HCT116 (cell line): Measurements from ENCODE around the gene RHOBTB1. TPM values are rescaled to one million over a fixed set of nuclear protein-coding genes. Genes with fewer than 3 reads are reported as not detected.

Experiments used
- ATAC-seq: fragments of 200-7000 bp; cut with Tn5 transposase; 2 replicates; pipeline ENCODE4 v1.9.1; 2020; ENCODE audit warnings: mild to moderate bottlenecking, moderate library complexity
- BruUV-seq: library from RNA; stranded (reverse); fragments of 400-500 nt; replicated peaks from 2 replicates; lab custom pipeline; 2021; lab: Mats Ljungman, UMichigan
- CTCF ChIA-PET: fragments of 300-600 bp; sonication (Branson Sonifier 250); formaldehyde crosslinking; loops from one replicate; lab custom pipeline; 2021; ENCODE audit warnings: antibody characterized with exemption; lab: Charles Lee
- POLR2A ChIA-PET: fragments of 300-600, 350-600 bp; sonication (Branson Sonifier 250); formaldehyde crosslinking; loops from one replicate; lab custom pipeline; 2021; ENCODE audit warnings: antibody characterized with exemption; lab: Charles Lee
- RAD21 ChIA-PET, 2 experiments: fragments of 300-600 bp; sonication (Branson Sonifier 250); formaldehyde crosslinking; loops; one replicate each; lab custom pipeline; 2023; ENCODE audit warnings: low total read pairs in 2 of 2; ENCODE audit not compliant: uncharacterized antibody in 2 of 2, unreplicated experiment in 2 of 2, low non-redundant PET in 1 of 2; lab: Charles Lee
- DNase-seq: peaks from one replicate; pipeline ENCODE4 v3.0.0-alpha.2; 2010; ENCODE audit warnings: low read depth, low spot score
- H2AFZ ChIP-seq: fragments of 200-600 bp; shearing (Covaris generic), sonication (generic); 2 replicates; pipeline ENCODE4 v1.6.1; 2017; ENCODE audit warnings: low read depth, mixed run types, mixed read lengths, antibody characterized with exemption, low read length; ENCODE audit not compliant: poor library complexity, severe bottlenecking
- H3K27ac ChIP-seq: 2 replicates; pipeline ENCODE4 v1.5.1; 2012; ENCODE audit warnings: low read depth, low read length
- H3K27me3 ChIP-seq: fragments of 200-600 bp; sonication (generic); 2 replicates; pipeline ENCODE4 v1.6.1; 2016; ENCODE audit warnings: mixed run types, low read length, mixed read lengths; ENCODE audit not compliant: insufficient read depth
- H3K36me3 ChIP-seq, 2 experiments: fragments of 200-500 bp in 1 of 2; fragments of 200-600 bp in 1 of 2; sonication (Bioruptor generic) in 1 of 2; sonication (generic) in 1 of 2; 2 replicates each; pipeline versions ENCODE4 v1.5.1 to v1.6.1; 2014 to 2016; ENCODE audit warnings: low read length in 2 of 2, inconsistent platforms in 1 of 2, mixed read lengths in 1 of 2, mixed run types in 1 of 2; ENCODE audit not compliant: insufficient read depth in 2 of 2, control insufficient read depth in 1 of 2
- H3K4me1 ChIP-seq, 2 experiments: fragments of 200-600 bp in 1 of 2; sonication (generic) in 1 of 2; 2 replicates each; pipeline versions ENCODE4 v1.5.1 to v1.6.1; 2012 to 2017; ENCODE audit warnings: low read length in 2 of 2, inconsistent platforms in 1 of 2, mild to moderate bottlenecking in 1 of 2, mixed read lengths in 1 of 2, mixed run types in 1 of 2, moderate library complexity in 1 of 2; ENCODE audit not compliant: insufficient read depth in 2 of 2, control insufficient read depth in 1 of 2
- H3K4me2 ChIP-seq: fragments of 200-600 bp; sonication (generic); 2 replicates; pipeline ENCODE4 v1.6.1; 2017; ENCODE audit warnings: mixed run types, low read length, mixed read lengths
- H3K4me3 ChIP-seq, 2 experiments: fragments of 200-600 bp in 1 of 2; sonication (generic) in 1 of 2; replicated peaks in 1 of 2; 2 replicates each; pipeline ENCODE4 v1.5.1; 2011 to 2016; ENCODE audit warnings: low read length in 2 of 2, control low read depth in 1 of 2, low read depth in 1 of 2, mild to moderate bottlenecking in 1 of 2, mixed read lengths in 1 of 2, mixed run types in 1 of 2
- H3K79me2 ChIP-seq: fragments of 200-600 bp; sonication (generic); 2 replicates; pipeline ENCODE4 v1.6.1; 2017; ENCODE audit warnings: mild to moderate bottlenecking, mixed run types, low read length, moderate library complexity, mixed read lengths; ENCODE audit not compliant: insufficient read depth
- H3K9ac ChIP-seq: fragments of 200-600 bp; sonication (generic); 2 replicates; pipeline ENCODE4 v1.6.1; 2016; ENCODE audit warnings: low read length, mixed read lengths
- H3K9me2 ChIP-seq: fragments of 200-600 bp; sonication (generic), shearing (Covaris generic); 2 replicates; pipeline ENCODE4 v1.6.1; 2017; ENCODE audit warnings: mixed run types, mild to moderate bottlenecking, moderate library complexity; ENCODE audit not compliant: insufficient read depth
- H3K9me3 ChIP-seq, 2 experiments: fragments of 200-500 bp in 1 of 2; fragments of 200-600 bp in 1 of 2; sonication (Bioruptor generic) in 1 of 2; sonication (generic) in 1 of 2; 2 replicates each; pipeline ENCODE4 v1.6.1; 2014 to 2017; ENCODE audit warnings: low read length in 2 of 2, mixed read lengths in 2 of 2, inconsistent platforms in 1 of 2, low read depth in 1 of 2, mild to moderate bottlenecking in 1 of 2, mixed run types in 1 of 2, moderate library complexity in 1 of 2; ENCODE audit not compliant: control insufficient read depth in 1 of 2, insufficient read depth in 1 of 2
- H4K20me1 ChIP-seq: fragments of 200-600 bp; sonication (generic), shearing (Covaris generic); 2 replicates; pipeline ENCODE4 v1.6.1; 2017; ENCODE audit warnings: mixed run types, mild to moderate bottlenecking, moderate library complexity; ENCODE audit not compliant: insufficient read depth
- ATF3 ChIP-seq: IDR thresholded peaks from 2 replicates; pipeline ENCODE4 v1.6.1; 2012
- CBX3 ChIP-seq: IDR thresholded peaks from 2 replicates; pipeline ENCODE4 v1.6.1; 2012; ENCODE audit warnings: low read depth
- CEBPB ChIP-seq: IDR thresholded peaks from 2 replicates; pipeline ENCODE4 v1.6.1; 2012; ENCODE audit warnings: low read depth
- CTCF ChIP-seq, 3 experiments: fragments of 200-600 bp in 1 of 3; sonication (generic) in 1 of 3; IDR thresholded peaks in 2 of 3; conservative IDR thresholded peaks in 1 of 3; 2 replicates each; pipeline ENCODE4 v1.5.1; 2012 to 2017; ENCODE audit warnings: low read depth in 2 of 3, low read length in 2 of 3, antibody characterized with exemption in 1 of 3, borderline replicate concordance in 1 of 3, control low read depth in 1 of 3, mild to moderate bottlenecking in 1 of 3, mixed read lengths in 1 of 3, mixed run types in 1 of 3, moderate library complexity in 1 of 3; ENCODE audit not compliant: insufficient read depth in 1 of 3
- ELF1 ChIP-seq: IDR thresholded peaks from 2 replicates; pipeline ENCODE4 v1.6.1; 2012; ENCODE audit warnings: low read depth, borderline replicate concordance
- EZH2 ChIP-seq: fragments of 200-600 bp; sonication (generic); IDR thresholded peaks from 2 replicates; pipeline ENCODE4 v1.6.1; 2017; ENCODE audit warnings: antibody characterized with exemption, mixed run types
- FOSL1 ChIP-seq: IDR thresholded peaks from 2 replicates; pipeline ENCODE4 v1.6.1; 2012; ENCODE audit warnings: low read depth
- POLR2AphosphoS5 ChIP-seq: IDR thresholded peaks from 2 replicates; pipeline ENCODE4 v1.6.1; 2011; ENCODE audit warnings: mild to moderate bottlenecking, low read depth, low read length, moderate library complexity
- RAD21 ChIP-seq: IDR thresholded peaks from 2 replicates; pipeline ENCODE4 v1.6.1; 2012; ENCODE audit warnings: low read depth, mild to moderate bottlenecking
- REST ChIP-seq: IDR thresholded peaks from 2 replicates; pipeline ENCODE4 v1.6.1; 2012; ENCODE audit warnings: low read depth
- SIN3A ChIP-seq: IDR thresholded peaks from 2 replicates; pipeline ENCODE4 v1.6.1; 2012; ENCODE audit warnings: low read depth
- SP1 ChIP-seq: IDR thresholded peaks from 2 replicates; pipeline ENCODE4 v1.6.1; 2012; ENCODE audit warnings: low read depth
- TCF7L2 ChIP-seq: IDR thresholded peaks from 2 replicates; pipeline ENCODE4 v1.7.0; 2011; ENCODE audit warnings: borderline replicate concordance, inconsistent platforms; ENCODE audit not compliant: insufficient read depth, insufficient read length; ENCODE audit errors: extremely low read depth
- YY1 ChIP-seq: IDR thresholded peaks from 2 replicates; pipeline ENCODE4 v1.6.1; 2011; ENCODE audit warnings: low read length, low read depth, moderate library complexity, mild to moderate bottlenecking; ENCODE audit not compliant: insufficient replicate concordance; ENCODE audit errors: extremely low read depth
- ZNF274 ChIP-seq: fragments of 200-500 bp; sonication (Bioruptor generic); IDR thresholded peaks from 2 replicates; pipeline ENCODE4 v1.6.1; 2014; ENCODE audit warnings: mild to moderate bottlenecking, low read depth, low read length, inconsistent platforms
- intact Hi-C: fragments of 100-400 bp; cut with micrococcal nuclease; formaldehyde crosslinking; loops from 2 replicates; pipeline ENCODE4 v1.10.0; 2022
- total RNA-seq: library from RNA; stranded (reverse); gene quantifications from one replicate; pipeline ENCODE4 v1.2.1, GENCODE V29; 2021; ENCODE audit not compliant: unreplicated experiment
- TF ChIP-seq, protein P1 (sequence below): IDR thresholded peaks from 2 replicates; pipeline ENCODE4 v1.6.1; 2012

The RHOBTB1 gene
- total RNA-seq, 1 experiment from 2014 or later: 1.6 TPM

- Histone ChIP-seq H3K27ac (no peak overlapping the region), H3K9me3 (no peaks in the 10 kb centered on the region), H3K9ac (no peak overlapping the region), H3K36me3 (no peaks in the 10 kb centered on the region), H3K9me2 (no peaks in the 10 kb centered on the region), H3K79me2 (no peaks in the 10 kb centered on the region), H4K20me1 (no peaks in the 10 kb centered on the region), H3K4me3 (no peak overlapping the region), H2AFZ (no peak overlapping the region), H3K4me1 (peaks cover 0 to 17% of the 10 kb centered on the region in 2 experiments; a peak in 3 of 4 replicates), H3K27me3 (no peaks in the 10 kb centered on the region), H3K4me2 (no peak overlapping the region)
- POLR2A ChIA-PET: no interaction called here
- RAD21 ChIA-PET: no interaction called here
- no TSS peak for BruUV-seq
- TF ChIP-seq ATF3: no peak
- no peak for TF ChIP-seq CBX3
- no peak for TF ChIP-seq CEBPB
- TF ChIP-seq FOSL1: no peak
- no peak for TF ChIP-seq SP1
- no peak for TF ChIP-seq EZH2
- no peak for TF ChIP-seq YY1
- no peak for TF ChIP-seq RAD21
- TF ChIP-seq ELF1: no peak
- TF ChIP-seq SIN3A: no peak
- no peak for TF ChIP-seq TCF7L2
- no peak for TF ChIP-seq CTCF (IDR thresholded peaks at IDR 0.05 in 2 of 3, conservative IDR thresholded peaks at IDR 0.05 in 1 of 3; ENCODE audit: borderline replicate concordance in 1 of 3, insufficient read depth in 1 of 3, low read depth in 2 of 3, low read length in 2 of 3)
- TF ChIP-seq, protein P1, sequence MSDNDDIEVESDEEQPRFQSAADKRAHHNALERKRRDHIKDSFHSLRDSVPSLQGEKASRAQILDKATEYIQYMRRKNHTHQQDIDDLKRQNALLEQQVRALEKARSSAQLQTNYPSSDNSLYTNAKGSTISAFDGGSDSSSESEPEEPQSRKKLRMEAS: no peak
- no peak for TF ChIP-seq POLR2AphosphoS5
- TF ChIP-seq REST: no peak
- TF ChIP-seq ZNF274: no peak
- intact Hi-C loops: loop anchor here (10.0 kb wide), 1 partner anchor 534 kb away; no protein-coding TSS in a partner anchor
- ATAC-seq (no peak), DNase-seq (no peak)
- CTCF ChIA-PET: no interaction called here
Observed at GRCh38 chr10:60968504-60968903, 24.5 kb upstream of the RHOBTB1 start.
